Smooth muscle cell (in vitro differentiated cells): ENCODE data around the gene GAPDH. TPM values are rescaled to one million over a fixed set of nuclear protein-coding genes. Genes with fewer than 3 reads are reported as not detected.
"Not testable (repeated sequence)": the region's sequence is repeated elsewhere in the genome, so short reads cannot be mapped to it uniquely, and the experiment has no call there.

Source experiments
- DNase-seq: peaks from one replicate; lab custom pipeline; 2025; ENCODE audit not compliant: unreplicated experiment; lab: John Stamatoyannopoulos, UW
- H2AFZ ChIP-seq: fragments of 200-600 bp; sonication (generic); 2 replicates; pipeline ENCODE4 v1.6.0; 2016; ENCODE audit warnings: antibody characterized with exemption, low read depth, mild to moderate bottlenecking
- H3F3A ChIP-seq: fragments of 200-600 bp; sonication (generic); 2 replicates; pipeline ENCODE4 v1.6.0; 2017; ENCODE audit warnings: antibody characterized with exemption, low read depth
- H3K27ac ChIP-seq: fragments of 200-600 bp; sonication (generic); 2 replicates; pipeline ENCODE4 v1.5.1; 2016; ENCODE audit warnings: low read depth, mild to moderate bottlenecking
- H3K27me3 ChIP-seq: fragments of 200-600 bp; sonication (generic); 2 replicates; pipeline ENCODE4 v1.6.1; 2016; ENCODE audit warnings: low read depth, mild to moderate bottlenecking
- H3K36me3 ChIP-seq: fragments of 200-600 bp; sonication (generic); 2 replicates; pipeline ENCODE4 v1.5.1; 2016; ENCODE audit warnings: low read depth
- H3K4me1 ChIP-seq: fragments of 200-600 bp; sonication (generic); 2 replicates; pipeline ENCODE4 v1.5.1; 2016; ENCODE audit warnings: low read depth
- H3K4me2 ChIP-seq: fragments of 200-600 bp; sonication (generic); 2 replicates; pipeline ENCODE4 v1.6.0; 2016; ENCODE audit warnings: mild to moderate bottlenecking
- H3K4me3 ChIP-seq: fragments of 200-600 bp; sonication (generic); 2 replicates; pipeline ENCODE4 v1.5.1; 2016; ENCODE audit warnings: mild to moderate bottlenecking
- H3K79me2 ChIP-seq: fragments of 200-600 bp; sonication (generic); 2 replicates; pipeline ENCODE4 v1.6.0; 2016; ENCODE audit warnings: low read depth, mild to moderate bottlenecking
- H3K9ac ChIP-seq: fragments of 200-600 bp; sonication (generic); 2 replicates; pipeline ENCODE4 v1.6.0; 2016; ENCODE audit warnings: low read depth
- H3K9me3 ChIP-seq: fragments of 200-600 bp; sonication (generic); replicated peaks from 2 replicates; pipeline ENCODE4 v1.5.1; 2016; ENCODE audit warnings: low read depth
- H4K20me1 ChIP-seq: fragments of 200-600 bp; sonication (generic); 2 replicates; pipeline ENCODE4 v1.6.0; 2016; ENCODE audit warnings: low read depth
- CTCF ChIP-seq: fragments of 200-600 bp; sonication (generic); IDR thresholded peaks from 2 replicates; pipeline ENCODE4 v1.5.1; 2017; ENCODE audit warnings: borderline replicate concordance, mild to moderate bottlenecking, antibody characterized with exemption; ENCODE audit not compliant: insufficient read depth, poor library complexity, severe bottlenecking
- WGBS: methylation state at CpG from one replicate; pipeline ENCODE4 v1.1.7; 2016; ENCODE audit warnings: low lambda C conversion rate; 5-methylcytosine and 5-hydroxymethylcytosine counted together
- polyA plus RNA-seq: library from polyadenylated mRNA; unstranded; fragments of >200 nt; fragmentation: Nextera tagmentation; extraction: Ambion mirVana; gene quantifications from 2 replicates; pipeline ENCODE4 v1.2.1, GENCODE V29; 2016
- total RNA-seq: library from RNA; depleted of rRNA; stranded (reverse); fragments of >200 nt; gene quantifications from 2 replicates; pipeline ENCODE4 v1.2.3, GENCODE V29; 2014

Gene GAPDH
- total and polyA plus RNA-seq, 2 experiments from 2014 or later: 5,158 to 9,934 TPM

GRCh38 chr12:6536894-6537579 is 2.7 kb downstream of the GAPDH start:
- Histone ChIP-seq H3K27ac (peak overlapping the region; percentile 96), H3K4me1 (peaks cover 20% of the 10 kb centered on the region), H3K27me3 (no peaks in the 10 kb centered on the region), H3K79me2 (peaks cover 30% of the 10 kb centered on the region), H3K9me3 (no peaks in the 10 kb centered on the region), H4K20me1 (peaks cover 61% of the 10 kb centered on the region), H3K4me3 (peak overlapping the region; percentile 93), H3K4me2 (peak overlapping the region; percentile 91), H2AFZ (no peak overlapping the region), H3F3A (peaks cover 65% of the 10 kb centered on the region), H3K36me3 (no peaks in the 10 kb centered on the region), H3K9ac (no peak overlapping the region)
- TF ChIP-seq CTCF: no peak
- no peak for DNase-seq
- 90% methylated on average over 16 of the region's 19 CpGs for WGBS

GRCh38 chr12:6537580-6538419 is 3.5 kb downstream of the GAPDH start:
- DNase-seq, H3K4me3 ChIP-seq, H3K9me3 ChIP-seq, H3K9ac ChIP-seq, H3K36me3 ChIP-seq, H2AFZ ChIP-seq, H3K27me3 ChIP-seq: not testable (repeated sequence)
- Histone ChIP-seq H3F3A (peaks cover 69% of the 10 kb centered on the region), H4K20me1 (peaks cover 61% of the 10 kb centered on the region), H3K27ac (peak overlapping the region; percentile 96), H3K79me2 (peaks cover 30% of the 10 kb centered on the region), H3K4me2 (peak overlapping the region; percentile 91), H3K4me1 (peaks cover 15% of the 10 kb centered on the region)
- 67% methylated on average over 17 of the region's 17 CpGs for WGBS
- TF ChIP-seq CTCF: peak; percentile 82

DNA sequence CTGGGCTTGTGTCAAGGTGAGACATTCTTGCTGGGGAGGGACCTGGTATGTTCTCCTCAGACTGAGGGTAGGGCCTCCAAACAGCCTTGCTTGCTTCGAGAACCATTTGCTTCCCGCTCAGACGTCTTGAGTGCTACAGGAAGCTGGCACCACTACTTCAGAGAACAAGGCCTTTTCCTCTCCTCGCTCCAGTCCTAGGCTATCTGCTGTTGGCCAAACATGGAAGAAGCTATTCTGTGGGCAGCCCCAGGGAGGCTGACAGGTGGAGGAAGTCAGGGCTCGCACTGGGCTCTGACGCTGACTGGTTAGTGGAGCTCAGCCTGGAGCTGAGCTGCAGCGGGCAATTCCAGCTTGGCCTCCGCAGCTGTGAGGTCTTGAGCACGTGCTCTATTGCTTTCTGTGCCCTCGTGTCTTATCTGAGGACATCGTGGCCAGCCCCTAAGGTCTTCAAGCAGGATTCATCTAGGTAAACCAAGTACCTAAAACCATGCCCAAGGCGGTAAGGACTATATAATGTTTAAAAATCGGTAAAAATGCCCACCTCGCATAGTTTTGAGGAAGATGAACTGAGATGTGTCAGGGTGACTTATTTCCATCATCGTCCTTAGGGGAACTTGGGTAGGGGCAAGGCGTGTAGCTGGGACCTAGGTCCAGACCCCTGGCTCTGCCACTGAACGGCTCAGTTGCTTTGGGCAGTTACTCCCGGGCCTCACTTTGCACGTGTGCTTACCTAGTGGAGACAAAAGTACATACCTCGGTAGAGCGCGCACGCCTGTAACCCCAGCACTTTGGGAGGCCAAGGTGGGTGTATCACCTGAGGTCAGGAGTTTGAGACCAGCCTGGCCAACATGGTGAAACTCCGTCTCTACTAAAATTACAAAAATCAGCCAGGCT is 4.3 kb downstream of the GAPDH start:
- Histone ChIP-seq H3K79me2 (peaks cover 30% of the 10 kb centered on the region), H3K27ac (peak overlapping the region; percentile 96)
- TF ChIP-seq CTCF: no peak

More for the DNA sequence above, 4.3 kb downstream of the GAPDH start:
- Histone ChIP-seq H4K20me1 (peaks cover 61% of the 10 kb centered on the region), H3K4me3 (no peak overlapping the region), H3K4me1 (peaks cover 10% of the 10 kb centered on the region), H3K4me2 (no peak overlapping the region), H3K9ac (no peak overlapping the region), H3K27me3 (no peaks in the 10 kb centered on the region), H3K9me3 (no peaks in the 10 kb centered on the region), H2AFZ (no peak overlapping the region), H3F3A (peaks cover 69% of the 10 kb centered on the region), H3K36me3 (no peaks in the 10 kb centered on the region)
- no peak for DNase-seq
- 76% methylated on average over 24 of the region's 24 CpGs for WGBS
